NCI-H2196 treated with DMSO at 0.1 percent for 48 hours (cell line): ENCODE measurements around the gene ZNF385A.

Experiments
- DNase-seq: peaks from one replicate; lab custom pipeline; 2025; ENCODE audit not compliant: unreplicated experiment; lab: John Stamatoyannopoulos, UW

ZNF385A gene

GRCh38 chr12:54384591-54385041 lies at the start of gene ZNF385A:
Gene ZNF385A, minus strand, starts transcription at chr12:54384733. Its CDS starts 219 bp downstream, at chr12:54384514.
- DNase-seq = no peak

- DNase-seq = no peak
Measured at GRCh38 chr12:54432815-54433164, 48.3 kb upstream of the ZNF385A start.

GRCh38 chr12:54431911-54432814 lies 47.6 kb upstream of the ZNF385A start:
- no peak for DNase-seq

GRCh38 chr12:54430471-54431069 lies 46.0 kb upstream of the ZNF385A start:
- DNase-seq = no peak

- no peak for DNase-seq
Measured at GRCh38 chr12:54429014-54429471, 44.5 kb upstream of the ZNF385A start.

- DNase-seq = no peak
Measured at GRCh38 chr12:54428050-54429013, 43.8 kb upstream of the ZNF385A start.

- DNase-seq = no peak
Measured at GRCh38 chr12:54427106-54427505, 42.6 kb upstream of the ZNF385A start.

GRCh38 chr12:54426690-54427089 lies 42.2 kb upstream of the ZNF385A start:
- DNase-seq = no peak

GRCh38 chr12:54425702-54426101 lies 41.2 kb upstream of the ZNF385A start:
- no peak for DNase-seq

GRCh38 chr12:54424224-54424623 lies 39.7 kb upstream of the ZNF385A start:
- DNase-seq = no peak

GRCh38 chr12:54423816-54424150 lies 39.2 kb upstream of the ZNF385A start:
- DNase-seq = no peak

- no peak for DNase-seq
Measured at GRCh38 chr12:54421879-54422250, 37.3 kb upstream of the ZNF385A start.

- no peak for DNase-seq
Measured at GRCh38 chr12:54421175-54421878, 36.8 kb upstream of the ZNF385A start.

GRCh38 chr12:54420766-54421144 lies 36.2 kb upstream of the ZNF385A start:
- no peak for DNase-seq

- no peak for DNase-seq
Measured at GRCh38 chr12:54419088-54419887, 34.8 kb upstream of the ZNF385A start, which contains the start of gene ITGA5. Gene ITGA5, minus strand, starts transcription at chr12:54419266. Its CDS starts 68 bp downstream, at chr12:54419198.

GRCh38 chr12:54418441-54419087 lies 34.0 kb upstream of the ZNF385A start:
- no peak for DNase-seq

- no peak for DNase-seq
Measured at GRCh38 chr12:54417712-54418440, 33.3 kb upstream of the ZNF385A start.
